GM18909 (cell line): ENCODE measurements around the gene TAF4B.
"Not testable (repeated sequence)": the region's sequence is repeated elsewhere in the genome, so short reads cannot be mapped to it uniquely, and the experiment has no call there.

Source experiments
- ATAC-seq: cut with Tn5 transposase; IDR thresholded peaks from one replicate; pipeline ENCODE4 v1.9.1; 2021; ENCODE audit warnings: mild to moderate bottlenecking; ENCODE audit not compliant: unreplicated experiment, poor library complexity

The TAF4B gene

DNA sequence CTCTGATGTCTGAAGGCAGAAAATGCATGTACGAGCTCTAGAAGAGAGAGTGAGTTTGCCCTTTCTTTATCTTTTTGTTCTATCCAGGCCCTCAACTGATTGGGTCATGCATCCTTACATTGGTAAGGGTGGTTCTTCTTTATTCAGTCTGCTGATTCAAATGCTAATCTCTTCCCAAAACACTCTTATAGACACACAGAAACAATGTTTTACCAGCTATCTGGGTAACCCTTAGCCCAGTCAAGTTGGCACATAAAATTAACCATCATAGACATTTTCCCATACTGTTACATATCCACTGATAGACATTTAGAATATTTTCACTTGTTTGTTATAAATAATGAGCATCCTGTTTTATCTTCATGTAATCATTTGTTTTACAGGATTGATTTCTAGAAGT lies 141.2 kb downstream of the TAF4B start:
- no peak for ATAC-seq

DNA sequence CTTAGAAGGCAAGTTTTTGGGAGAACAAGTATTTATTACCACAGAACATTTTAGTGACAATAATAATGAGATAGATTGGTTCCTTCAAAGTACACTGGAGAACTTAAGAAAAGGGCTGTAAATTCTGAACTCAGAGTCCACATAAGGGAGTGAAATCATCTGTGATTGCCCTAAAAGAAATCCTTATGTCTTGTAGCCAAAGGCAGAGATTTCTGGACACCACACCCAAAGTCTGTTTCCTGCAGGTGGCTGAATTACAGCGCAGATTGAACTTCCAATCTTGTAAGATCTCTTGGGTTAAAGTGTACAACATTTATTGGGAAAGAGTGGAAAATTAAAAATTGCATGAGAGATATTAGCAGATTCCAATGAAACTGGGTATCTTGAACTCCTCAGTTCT lies 143.8 kb downstream of the TAF4B start:
- ATAC-seq: no peak

DNA sequence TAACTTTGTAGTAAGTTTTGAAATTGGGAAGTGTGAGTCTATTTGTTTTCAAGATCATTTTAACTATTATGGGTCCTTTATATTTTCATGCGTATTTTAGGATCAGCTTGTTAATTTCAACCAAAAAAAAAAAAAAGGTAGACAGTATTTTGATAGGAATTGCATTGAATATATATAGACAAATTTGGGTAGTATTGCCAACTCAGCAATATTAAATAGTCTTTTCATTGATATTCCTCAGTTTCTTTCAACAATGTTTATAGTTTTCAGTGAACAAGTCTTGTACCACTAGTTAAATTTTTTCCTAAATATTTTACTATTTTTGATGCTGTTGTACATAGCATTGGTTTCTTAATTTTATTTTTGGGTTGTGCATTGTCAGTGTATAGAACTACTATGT lies 149.9 kb downstream of the TAF4B start:
- ATAC-seq: no peak

DNA sequence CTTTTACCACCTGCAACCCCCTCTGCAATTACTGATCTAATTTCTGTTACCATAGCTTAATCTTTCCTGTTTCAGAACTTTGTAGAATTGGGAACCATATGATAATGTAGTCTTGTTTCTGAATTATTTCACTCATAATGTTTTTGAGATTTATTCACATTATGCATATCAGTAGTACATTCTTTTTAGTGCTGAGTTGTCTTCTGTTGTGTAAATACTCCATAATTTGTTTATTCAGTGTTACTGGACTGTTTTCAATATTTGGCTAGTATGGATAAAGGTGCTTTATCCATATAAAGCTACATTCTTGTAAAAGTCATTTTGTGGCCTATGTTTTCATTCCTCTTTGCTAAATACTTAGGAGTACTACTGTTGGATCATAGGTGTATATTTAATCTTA lies 152.5 kb downstream of the TAF4B start:
- no peak for ATAC-seq

DNA sequence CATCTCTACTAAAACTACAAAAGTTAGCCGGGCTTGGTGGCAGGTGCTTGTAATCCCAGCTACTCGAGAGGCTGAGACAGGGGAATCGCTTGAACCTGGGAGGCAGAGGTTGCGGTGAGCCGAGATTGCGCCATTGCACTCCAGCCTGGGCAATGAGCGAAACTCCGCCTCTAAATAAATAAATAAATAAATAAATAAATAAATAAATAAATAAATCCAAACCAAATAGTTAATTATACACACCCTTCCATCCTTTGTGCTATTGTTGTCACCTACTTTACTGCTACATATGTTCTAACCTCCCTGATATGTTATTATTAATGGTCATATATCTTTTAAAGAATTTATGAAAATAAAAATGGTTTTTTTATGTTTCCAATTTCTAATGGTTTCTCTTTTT lies 155.3 kb downstream of the TAF4B start:
- ATAC-seq: not testable (repeated sequence)

DNA sequence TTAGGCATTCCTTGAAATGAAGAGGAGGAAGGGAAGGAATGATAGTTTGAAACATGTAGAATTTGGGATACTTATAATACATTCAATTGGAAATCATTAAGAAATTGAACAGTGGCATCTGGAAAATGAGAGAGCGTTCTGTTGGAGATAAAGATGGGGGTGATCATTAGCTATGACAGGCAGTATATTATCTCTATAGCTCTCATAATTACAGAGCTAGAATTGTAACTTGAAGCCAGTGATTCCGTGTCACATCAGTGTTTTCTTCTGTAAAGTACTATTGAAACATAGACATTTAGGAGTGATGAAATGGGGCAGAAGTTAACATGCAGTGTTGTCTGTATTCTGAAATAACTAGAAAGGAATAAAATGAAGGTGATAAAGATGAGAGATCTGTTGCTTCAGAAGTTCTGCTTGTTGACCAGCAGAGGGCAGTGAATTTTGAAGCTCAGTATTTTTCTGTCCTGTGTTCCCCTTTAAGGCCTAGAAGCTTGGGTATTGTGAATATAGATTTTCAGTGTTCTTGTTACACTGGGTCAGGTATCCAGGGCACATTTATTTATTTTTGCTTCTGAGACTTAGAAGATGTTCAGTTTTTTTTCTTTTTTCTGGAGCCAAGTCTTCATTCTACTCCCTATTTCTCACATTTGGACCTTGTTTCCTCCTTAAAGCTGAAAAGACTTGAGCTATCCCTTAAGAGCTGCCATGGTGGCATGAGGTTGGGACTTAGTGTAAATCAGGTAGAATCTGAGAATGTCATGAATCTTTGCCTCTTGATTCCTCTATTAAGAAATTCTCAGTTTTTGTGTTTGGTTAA lies 157.4 kb downstream of the TAF4B start:
- ATAC-seq: peak; percentile 91

DNA sequence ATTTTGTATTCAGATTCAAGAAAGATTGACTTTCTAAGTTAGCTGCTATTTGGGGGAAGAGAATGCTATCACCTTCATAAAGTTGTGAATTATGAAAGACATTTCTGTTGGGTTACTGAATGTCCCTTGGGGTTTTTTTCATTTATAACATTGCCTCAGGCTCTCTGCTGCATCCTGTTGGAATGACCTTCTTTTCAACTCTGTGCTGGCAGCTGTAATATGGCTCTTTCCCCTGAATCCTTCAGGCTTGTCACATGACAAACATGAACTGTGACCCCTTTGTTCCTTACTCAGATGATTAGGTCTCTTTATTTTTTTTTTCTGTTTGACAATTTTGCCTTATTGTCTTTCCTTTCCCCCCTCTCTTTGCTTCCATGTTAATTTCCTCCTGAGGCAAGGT lies 159.8 kb downstream of the TAF4B start:
- ATAC-seq: no peak

DNA sequence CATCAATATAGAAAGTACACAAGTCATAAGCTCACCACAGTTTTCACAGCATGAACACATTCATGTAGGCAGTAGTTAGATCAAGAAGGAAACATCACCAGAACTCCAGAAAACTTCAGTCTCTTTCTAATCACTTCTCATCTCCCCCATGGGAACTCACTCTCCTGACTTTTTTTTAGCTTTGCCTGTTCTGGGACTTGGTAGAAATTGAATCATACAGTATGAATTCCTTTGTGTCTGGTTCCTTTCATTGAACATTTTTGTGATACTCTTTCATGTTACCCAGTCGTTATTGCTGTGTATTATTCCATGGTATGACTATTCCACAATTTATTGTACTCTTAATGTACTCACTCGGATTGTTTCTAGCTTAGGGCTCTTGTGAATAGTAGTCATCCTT lies 160.2 kb downstream of the TAF4B start:
- no peak for ATAC-seq

DNA sequence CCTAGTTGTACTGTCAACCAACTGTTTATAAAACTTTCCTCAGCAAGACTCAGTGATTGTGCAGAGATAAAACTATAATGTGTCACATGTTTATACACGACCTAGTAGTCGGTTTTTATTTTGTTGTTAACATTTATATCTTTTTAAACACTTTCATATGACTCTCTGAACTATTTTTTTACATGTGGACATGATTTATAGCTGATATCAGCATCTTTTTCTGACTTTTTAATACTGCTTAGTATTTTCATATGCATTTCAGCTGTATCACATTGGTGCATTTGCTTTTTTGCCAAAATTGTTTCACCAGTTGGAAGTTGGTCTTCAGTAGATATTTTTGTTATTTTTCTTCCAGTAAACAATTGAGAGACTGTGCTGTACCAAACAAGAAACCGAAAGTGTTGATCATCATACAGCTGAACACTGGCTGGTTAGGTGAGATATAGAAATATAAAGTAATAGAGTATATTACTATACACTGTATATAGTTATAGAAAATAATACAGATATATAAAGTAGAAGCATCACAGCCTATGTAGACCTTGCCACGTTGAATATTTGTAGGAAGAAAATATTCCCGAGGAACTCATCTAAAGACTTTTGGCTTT lies 167.9 kb downstream of the TAF4B start:
- no peak for ATAC-seq

DNA sequence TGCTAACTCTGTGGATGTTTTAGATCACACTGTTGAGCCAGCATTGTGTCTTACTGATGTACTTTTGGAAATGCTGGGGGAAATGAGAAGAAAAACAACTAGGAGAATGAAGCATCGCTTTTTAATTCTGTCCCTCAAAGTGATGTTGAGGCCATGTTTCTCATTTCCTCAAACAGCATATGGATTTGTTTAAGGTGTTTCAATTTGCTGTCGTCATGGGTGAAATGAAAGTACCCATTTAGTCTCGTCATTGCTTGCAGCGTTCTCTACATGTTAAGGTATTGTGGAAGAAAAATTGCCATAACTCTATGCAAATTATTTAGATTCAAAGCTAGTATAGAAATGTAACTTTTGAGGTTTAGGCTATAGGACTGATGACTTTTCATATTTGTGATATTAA lies 170.8 kb downstream of the TAF4B start:
- peak; percentile 38 for ATAC-seq

DNA sequence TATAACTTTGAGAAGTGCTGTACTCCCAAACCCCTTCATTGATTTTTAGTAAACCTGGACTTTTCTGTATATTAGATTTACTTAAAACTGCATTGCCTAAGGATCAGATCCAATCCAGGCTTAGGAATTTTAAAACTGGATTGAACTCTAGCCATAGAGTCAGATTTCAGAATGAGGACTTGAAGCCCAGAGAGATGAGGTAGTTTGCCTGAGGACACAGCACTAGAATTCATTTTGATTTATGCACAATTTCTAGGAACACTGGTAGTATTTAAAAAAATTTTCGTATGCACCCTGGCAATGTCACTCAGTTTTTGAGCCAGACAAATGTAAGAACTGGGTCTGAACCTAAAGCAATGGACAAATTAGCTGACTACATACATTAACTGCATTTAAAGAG lies 177.2 kb downstream of the TAF4B start:
- ATAC-seq: no peak

DNA sequence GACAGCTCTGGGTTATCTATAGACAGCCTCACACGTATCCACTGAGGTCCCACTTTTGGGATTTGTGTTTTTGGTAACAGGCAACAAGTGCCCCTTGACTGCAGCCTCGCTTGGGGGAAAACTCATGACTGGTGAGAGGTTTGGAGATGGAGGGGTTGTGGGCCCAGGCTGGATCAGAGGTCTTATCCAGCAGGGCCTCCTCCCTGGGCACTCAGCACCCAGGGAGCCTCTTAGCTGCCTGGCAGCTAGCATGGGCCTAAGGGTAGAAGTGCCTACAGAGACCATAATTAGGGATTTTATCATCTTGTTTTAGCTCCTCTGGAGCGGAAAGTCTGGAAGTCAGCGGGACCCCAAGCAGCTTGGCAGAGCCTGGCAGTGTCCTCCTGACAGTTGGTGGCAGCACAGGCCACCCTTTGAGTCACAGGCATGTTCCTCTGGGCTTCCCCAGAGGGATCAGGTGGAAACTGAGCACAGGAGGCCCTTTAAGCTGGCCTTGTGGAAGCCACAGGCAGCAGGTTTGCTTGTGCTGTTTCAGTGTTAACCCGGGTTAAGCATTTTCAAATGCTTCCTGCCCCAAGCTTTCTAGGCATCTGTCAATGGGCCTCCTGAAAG lies 179.1 kb downstream of the TAF4B start:
- peak; percentile 93 for ATAC-seq

DNA sequence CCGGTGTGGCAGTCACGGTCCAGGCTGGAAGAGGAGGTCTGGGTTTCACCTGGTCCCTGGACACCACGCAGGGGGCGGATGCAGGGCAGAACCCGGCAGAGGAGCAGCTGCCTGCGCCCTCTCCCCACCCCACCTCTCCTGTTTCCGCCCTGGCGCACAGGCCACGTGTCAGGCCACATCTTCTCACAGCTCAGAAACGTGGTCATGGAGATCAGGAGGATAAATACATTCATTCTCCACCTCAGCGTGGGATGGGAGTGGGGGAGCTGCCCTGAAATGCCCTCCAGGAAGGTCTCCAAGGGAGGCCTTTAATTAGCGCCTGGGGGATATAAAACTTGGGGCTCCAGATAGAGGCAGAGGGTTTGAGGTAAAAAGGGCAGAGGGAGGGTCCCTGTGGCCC lies 180.1 kb downstream of the TAF4B start:
- no peak for ATAC-seq

DNA sequence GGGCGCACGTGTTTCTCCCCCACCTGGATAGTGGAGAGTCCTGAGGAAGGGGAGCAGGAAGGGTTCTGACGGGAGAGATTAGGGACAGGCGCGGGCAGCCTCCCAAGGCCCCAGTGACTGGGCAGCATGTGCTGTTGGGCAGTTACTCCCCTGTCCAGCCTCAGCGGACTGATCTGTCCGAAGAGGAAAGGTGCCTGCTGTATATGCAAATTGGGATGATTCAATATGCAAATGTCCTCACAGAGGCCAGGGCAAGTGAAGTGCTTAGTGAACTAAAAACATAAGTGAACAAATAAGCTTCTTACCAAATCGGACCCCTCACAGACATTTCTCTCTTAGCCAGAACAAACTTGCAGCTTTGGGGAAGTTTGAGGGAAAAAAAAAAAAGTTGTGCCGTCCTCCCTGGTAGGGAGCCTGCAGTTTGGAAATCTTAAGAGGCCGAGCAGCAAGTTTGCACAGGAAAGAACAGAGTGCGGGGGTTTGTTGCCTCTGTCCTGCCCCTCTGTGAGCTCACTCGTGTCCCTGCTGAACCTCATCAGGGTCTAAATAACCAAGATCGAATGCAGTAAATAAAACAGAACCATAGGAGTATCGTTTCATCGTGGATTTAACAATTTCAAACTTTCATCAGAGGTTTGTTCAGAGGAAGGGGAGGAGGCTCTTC lies 180.7 kb downstream of the TAF4B start:
- ATAC-seq: no peak

DNA sequence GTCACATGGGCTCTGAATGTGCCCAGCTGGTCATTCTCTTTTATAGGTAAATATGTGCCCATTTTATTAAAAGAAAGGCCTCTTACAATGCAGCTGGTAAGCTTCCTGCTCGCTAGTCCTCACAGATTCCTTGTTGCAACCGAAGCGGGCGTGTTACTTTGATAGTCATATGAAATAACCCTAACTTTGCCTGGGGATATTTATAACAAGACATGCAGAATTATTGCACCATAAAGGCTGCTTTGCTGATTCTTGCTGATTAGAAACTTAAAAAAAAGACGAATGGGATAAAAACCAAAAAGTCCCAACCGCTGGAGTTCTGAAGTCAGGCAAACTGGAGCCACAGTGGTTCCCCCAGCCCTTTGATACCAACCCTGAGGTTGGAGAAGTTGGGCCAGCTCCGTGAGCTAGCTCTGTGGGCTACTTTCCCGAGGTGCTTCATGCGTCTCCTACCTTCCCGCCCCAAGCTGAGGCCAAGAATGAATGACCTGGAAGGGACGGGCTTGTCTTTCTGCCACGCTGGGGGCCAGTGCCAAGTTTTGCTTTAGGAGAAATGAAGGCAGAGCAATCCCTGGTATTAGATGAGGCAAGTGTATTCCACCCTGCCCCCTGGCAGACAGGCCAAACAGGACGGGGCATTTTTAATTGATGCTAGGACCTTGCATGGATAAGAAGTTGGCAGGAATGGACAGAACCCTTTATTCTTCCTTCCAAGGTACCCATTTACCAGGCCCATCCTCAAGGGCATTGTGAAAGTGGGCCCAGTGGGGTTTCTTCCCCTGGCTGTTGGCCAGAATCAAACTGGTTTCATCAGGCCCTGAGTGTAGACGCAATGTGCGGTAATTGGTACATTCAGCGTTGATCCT lies 181.7 kb downstream of the TAF4B start:
- no peak for ATAC-seq

DNA sequence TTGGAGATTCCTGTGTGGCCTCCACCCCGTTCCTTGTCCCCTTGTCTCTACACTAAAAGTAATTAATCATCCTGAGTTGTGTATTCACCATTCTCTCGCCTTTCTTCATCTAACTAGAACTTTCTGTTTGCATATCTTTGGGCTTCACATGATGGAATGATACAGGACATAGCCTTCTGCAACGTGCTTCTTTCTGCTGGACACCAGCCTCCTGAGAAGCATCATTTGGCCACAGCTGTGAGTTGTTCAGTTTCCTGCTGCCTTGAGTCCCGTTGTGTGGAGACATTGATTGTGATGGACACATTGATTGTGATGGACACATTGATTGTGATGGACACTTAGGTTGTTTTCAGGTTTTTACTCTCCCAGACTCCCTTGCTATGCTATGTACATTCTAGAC lies 182.8 kb downstream of the TAF4B start:
- ATAC-seq: no peak

DNA sequence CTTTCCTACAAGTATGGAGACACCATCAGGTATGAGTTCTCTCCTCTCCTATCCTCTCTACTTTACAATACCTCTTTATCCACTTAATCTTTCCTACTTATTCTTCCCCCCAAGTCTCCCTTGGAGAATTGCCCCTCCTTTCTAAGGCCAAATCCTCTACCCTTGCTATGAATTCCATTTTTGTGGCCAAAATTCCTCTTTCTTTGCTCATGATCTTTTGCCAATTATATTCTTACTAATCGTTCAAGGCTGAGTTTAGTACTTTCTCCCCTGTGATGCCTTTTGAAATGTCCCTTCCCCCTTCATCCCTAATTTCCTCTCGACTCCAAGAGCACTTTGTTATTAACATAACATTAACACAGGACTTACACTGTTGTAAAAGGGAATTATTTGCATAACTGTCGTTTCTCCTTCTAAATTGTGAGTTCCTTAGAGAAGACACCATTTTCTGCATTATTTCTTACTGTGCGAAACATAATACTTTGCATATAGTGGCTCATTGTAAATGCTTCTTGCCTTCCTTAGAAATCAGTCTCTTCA lies 188.7 kb downstream of the TAF4B start:
- ATAC-seq: no peak

DNA sequence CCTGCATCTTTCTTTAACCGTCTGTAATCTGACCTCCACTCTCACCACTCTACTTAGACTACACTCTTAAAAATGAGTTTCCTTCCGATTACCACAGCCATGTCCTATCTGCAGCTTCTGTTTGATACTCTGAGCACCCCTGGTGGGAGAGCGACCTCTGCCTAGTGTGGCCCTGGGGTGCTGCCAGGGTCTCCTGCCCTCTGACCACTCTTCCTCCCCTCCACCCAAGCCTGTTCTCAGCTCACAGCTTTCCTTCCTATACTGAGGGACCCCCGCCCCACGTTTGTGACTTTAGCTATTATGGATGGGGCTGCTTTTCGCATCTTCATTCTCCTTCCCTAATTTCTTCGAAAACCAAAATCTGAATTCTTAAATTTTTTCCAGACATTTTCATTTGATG lies 189.4 kb downstream of the TAF4B start:
- ATAC-seq: no peak

DNA sequence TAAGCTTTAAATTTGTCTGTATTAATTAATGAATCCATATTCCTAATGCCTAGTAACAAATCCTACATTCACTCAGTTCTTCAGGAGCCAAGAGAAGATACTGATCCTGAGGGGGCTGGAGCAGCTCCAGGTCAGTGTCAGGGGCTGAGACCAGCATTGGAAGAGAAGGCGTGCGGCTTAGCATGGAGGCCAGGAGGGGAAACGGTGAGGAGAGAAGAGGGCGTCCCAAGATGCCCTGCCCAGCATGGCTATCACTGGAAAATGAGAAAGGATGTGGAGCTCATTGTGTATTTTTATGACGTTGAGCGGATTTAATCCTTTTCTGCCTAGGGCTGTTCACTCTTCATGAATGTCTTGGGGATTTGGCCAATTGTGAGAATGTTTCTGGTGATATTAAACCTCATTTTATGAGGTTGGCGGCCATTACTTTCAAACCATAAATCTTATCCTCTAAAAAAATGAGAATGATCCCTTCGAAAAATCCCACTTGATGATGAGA lies 190.5 kb downstream of the TAF4B start:
- ATAC-seq: no peak

DNA sequence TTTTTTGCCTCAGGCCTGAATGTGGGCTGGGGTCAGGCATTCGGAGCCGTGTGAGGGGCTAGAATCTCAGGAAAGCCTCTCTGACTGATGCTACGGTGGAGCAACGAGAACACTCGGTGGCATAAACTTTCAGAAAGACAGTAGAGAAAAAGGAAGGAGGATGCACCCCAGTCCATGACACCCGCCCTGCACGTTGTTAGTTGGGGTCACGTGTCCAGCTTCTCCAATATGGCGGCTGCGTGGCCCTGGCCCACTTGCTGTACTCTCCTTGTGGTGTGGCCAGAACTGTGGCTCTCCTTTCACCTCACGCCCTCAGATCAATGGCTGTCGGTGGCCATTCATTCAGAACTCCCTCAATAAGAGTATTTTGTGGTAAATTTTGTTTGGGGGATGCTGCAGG lies 190.9 kb downstream of the TAF4B start:
- no peak for ATAC-seq
